ENCODE measurements around the gene CCDC14.

The CCDC14 gene

DNA sequence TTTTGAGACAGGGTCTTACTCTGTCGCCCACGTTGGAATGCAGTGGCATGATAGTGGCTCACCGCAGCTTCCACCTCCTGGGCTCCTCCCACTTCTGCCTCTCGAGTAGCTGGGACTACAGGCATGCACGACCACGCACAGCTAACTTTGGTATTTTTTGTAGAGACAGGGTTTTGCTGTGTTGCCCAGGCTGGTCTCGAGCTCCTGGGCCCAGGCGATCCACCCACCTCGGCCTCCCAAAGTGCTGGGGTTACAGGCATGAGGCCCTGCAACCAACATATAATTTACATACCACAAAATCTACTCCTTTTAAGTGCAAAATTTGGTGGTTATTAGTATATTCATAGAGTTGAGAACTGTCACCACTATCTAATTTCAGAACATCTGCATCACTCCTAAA, 31.7 kb downstream of the CCDC14 start:
- Histone ChIP-seq H3K4me2 (ENCODE audit: low read length) (no peak overlapping the region), H3K4me3 (ENCODE audit: low read depth, low read length) (no peak overlapping the region), H2AFZ (no peak overlapping the region), H3K36me3 (ENCODE audit: control insufficient read depth, insufficient read depth, low read length) (no peaks in the 10 kb centered on the region), H3K27me3 (ENCODE audit: control insufficient read depth, insufficient read depth, low read length) (no peaks in the 10 kb centered on the region), H3K9me3 (ENCODE audit: control insufficient read depth, low read length) (no peaks in the 10 kb centered on the region), H3K9ac (no peak overlapping the region), H3K4me1 (no peaks in the 10 kb centered on the region), H3K27ac (no peak overlapping the region), H3K79me2 (no peaks in the 10 kb centered on the region)
- TF ChIP-seq CTCF (IDR thresholded peaks at IDR 0.05) = no peak

DNA sequence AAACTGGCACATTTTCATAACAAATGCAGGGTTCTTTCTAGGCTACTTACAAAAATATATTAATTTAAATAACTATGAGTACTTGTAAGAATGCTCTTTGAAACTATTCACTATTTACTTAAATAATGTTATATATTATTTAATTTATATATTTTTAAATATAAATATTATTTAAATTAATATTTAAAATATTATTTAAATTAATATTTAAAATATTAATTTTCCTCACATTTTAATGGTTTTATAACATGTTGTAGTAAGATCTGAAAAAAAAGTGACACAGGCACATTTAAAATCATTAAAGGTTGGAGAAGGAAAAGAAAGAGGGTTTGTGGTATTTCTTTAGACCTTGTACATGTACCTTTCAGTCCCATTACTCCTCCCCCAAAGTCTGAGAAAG, 34.6 kb downstream of the CCDC14 start:
- H3K27ac ChIP-seq = no peak overlapping the region
- no peak overlapping the region for H2AFZ ChIP-seq
- H3K27me3 ChIP-seq (ENCODE audit: control insufficient read depth, insufficient read depth, low read length) = no peaks in the 10 kb centered on the region
- no peak overlapping the region for H3K4me3 ChIP-seq (ENCODE audit: low read depth, low read length)
- H3K4me2 ChIP-seq (ENCODE audit: low read length) = no peak overlapping the region
- no peaks in the 10 kb centered on the region for H3K36me3 ChIP-seq (ENCODE audit: control insufficient read depth, insufficient read depth, low read length)
- H3K79me2 ChIP-seq = no peaks in the 10 kb centered on the region
- no peaks in the 10 kb centered on the region for H3K4me1 ChIP-seq
- H3K9ac ChIP-seq = no peak overlapping the region
- no peak for TF ChIP-seq CTCF (IDR thresholded peaks at IDR 0.05)
- peaks cover 4% of the 10 kb centered on the region for H3K9me3 ChIP-seq (ENCODE audit: control insufficient read depth, low read length)

GRCh38 chr3:123920868-123921267, 40.2 kb downstream of the CCDC14 start:
- Histone ChIP-seq H3K27ac (no peak overlapping the region), H3K27me3 (ENCODE audit: control insufficient read depth, insufficient read depth, low read length) (no peaks in the 10 kb centered on the region), H3K9ac (no peak overlapping the region), H3K4me1 (no peaks in the 10 kb centered on the region), H3K9me3 (ENCODE audit: control insufficient read depth, low read length) (peaks cover 4% of the 10 kb centered on the region), H3K36me3 (ENCODE audit: control insufficient read depth, insufficient read depth, low read length) (peaks cover 4% of the 10 kb centered on the region), H2AFZ (no peak overlapping the region), H3K79me2 (no peaks in the 10 kb centered on the region), H3K4me3 (ENCODE audit: low read depth, low read length) (no peak overlapping the region), H3K4me2 (ENCODE audit: low read length) (no peak overlapping the region)
- TF ChIP-seq CTCF (IDR thresholded peaks at IDR 0.05) = no peak

DNA sequence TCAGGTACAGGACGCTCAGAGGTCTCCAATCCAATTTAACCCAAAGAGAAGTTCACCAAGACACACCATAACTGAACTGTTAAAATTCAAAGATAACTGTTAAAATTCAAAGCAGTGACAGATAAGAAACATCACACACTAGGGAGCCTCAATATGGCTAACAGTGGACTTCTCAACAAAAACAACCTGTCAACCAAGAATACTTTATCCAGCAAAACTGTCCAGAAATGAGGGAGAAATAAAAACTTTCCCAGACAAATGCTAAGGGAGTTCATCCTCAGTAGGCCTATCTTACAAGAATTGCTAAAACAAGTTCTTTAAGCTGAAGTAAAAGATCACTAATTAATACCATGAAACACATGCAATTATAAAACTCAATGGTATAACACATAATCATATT, 40.6 kb downstream of the CCDC14 start:
- Histone ChIP-seq H3K27me3 (ENCODE audit: control insufficient read depth, insufficient read depth, low read length) (no peaks in the 10 kb centered on the region), H3K36me3 (ENCODE audit: control insufficient read depth, insufficient read depth, low read length) (peaks cover 4% of the 10 kb centered on the region)

More for the DNA sequence above, 40.6 kb downstream of the CCDC14 start:
- H2AFZ ChIP-seq = no peak overlapping the region
- no peak overlapping the region for H3K9ac ChIP-seq
- H3K79me2 ChIP-seq = no peaks in the 10 kb centered on the region
- no peak overlapping the region for H3K4me3 ChIP-seq (ENCODE audit: low read depth, low read length)
- no peak for TF ChIP-seq CTCF (IDR thresholded peaks at IDR 0.05)
- H3K9me3 ChIP-seq (ENCODE audit: control insufficient read depth, low read length) = peaks cover 4% of the 10 kb centered on the region
- H3K4me2 ChIP-seq (ENCODE audit: low read length) = no peak overlapping the region
- no peak overlapping the region for H3K27ac ChIP-seq
- no peaks in the 10 kb centered on the region for H3K4me1 ChIP-seq

All from parathyroid adenoma (tissue), 2 donors.